ENCODE data around the gene F10.

F10 gene

DNA sequence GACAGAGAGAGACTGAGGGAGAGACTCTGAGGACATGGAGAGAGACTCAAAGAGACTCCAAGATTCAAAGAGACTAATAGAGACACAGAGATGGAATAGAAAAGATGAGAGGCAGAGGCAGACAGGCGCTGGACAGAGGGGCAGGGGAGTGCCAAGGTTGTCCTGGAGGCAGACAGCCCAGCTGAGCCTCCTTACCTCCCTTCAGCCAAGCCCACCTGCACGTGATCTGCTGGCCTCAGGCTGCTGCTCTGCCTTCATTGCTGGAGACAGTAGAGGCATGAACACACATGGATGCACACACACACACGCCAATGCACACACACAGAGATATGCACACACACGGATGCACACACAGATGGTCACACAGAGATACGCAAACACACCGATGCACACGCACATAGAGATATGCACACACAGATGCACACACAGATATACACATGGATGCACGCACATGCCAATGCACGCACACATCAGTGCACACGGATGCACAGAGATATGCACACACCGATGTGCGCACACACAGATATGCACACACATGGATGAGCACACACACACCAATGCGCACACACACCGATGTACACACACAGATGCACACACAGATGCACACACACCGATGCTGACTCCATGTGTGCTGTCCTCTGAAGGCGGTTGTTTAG is 3.3 kb upstream of the F10 start:
- no peak for DNase-seq (ENCODE audit: insufficient read length, low spot score)
- FAIRE-seq = no peak
- TF ChIP-seq, protein P1, sequence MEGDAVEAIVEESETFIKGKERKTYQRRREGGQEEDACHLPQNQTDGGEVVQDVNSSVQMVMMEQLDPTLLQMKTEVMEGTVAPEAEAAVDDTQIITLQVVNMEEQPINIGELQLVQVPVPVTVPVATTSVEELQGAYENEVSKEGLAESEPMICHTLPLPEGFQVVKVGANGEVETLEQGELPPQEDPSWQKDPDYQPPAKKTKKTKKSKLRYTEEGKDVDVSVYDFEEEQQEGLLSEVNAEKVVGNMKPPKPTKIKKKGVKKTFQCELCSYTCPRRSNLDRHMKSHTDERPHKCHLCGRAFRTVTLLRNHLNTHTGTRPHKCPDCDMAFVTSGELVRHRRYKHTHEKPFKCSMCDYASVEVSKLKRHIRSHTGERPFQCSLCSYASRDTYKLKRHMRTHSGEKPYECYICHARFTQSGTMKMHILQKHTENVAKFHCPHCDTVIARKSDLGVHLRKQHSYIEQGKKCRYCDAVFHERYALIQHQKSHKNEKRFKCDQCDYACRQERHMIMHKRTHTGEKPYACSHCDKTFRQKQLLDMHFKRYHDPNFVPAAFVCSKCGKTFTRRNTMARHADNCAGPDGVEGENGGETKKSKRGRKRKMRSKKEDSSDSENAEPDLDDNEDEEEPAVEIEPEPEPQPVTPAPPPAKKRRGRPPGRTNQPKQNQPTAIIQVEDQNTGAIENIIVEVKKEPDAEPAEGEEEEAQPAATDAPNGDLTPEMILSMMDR (IDR thresholded peaks at IDR 0.05; ENCODE audit: insufficient read depth, missing control alignments) = no peak

DNA sequence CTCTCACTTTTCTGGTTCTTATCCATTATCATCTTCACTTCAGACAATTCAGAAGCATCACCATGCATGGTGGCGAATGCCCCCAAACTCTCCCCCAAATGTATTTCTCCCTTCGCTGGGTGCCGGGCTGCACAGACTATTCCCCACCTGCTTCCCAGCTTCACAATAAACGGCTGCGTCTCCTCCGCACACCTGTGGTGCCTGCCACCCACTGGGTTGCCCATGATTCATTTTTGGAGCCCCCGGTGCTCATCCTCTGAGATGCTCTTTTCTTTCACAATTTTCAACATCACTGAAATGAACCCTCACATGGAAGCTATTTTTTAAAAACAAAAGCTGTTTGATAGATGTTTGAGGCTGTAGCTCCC is 2.8 kb upstream of the F10 start:
- TF ChIP-seq, protein P1 (IDR thresholded peaks at IDR 0.05; ENCODE audit: insufficient read depth, missing control alignments) = no peak
- no peak for DNase-seq (ENCODE audit: insufficient read length, low spot score)
- FAIRE-seq = no peak

DNA sequence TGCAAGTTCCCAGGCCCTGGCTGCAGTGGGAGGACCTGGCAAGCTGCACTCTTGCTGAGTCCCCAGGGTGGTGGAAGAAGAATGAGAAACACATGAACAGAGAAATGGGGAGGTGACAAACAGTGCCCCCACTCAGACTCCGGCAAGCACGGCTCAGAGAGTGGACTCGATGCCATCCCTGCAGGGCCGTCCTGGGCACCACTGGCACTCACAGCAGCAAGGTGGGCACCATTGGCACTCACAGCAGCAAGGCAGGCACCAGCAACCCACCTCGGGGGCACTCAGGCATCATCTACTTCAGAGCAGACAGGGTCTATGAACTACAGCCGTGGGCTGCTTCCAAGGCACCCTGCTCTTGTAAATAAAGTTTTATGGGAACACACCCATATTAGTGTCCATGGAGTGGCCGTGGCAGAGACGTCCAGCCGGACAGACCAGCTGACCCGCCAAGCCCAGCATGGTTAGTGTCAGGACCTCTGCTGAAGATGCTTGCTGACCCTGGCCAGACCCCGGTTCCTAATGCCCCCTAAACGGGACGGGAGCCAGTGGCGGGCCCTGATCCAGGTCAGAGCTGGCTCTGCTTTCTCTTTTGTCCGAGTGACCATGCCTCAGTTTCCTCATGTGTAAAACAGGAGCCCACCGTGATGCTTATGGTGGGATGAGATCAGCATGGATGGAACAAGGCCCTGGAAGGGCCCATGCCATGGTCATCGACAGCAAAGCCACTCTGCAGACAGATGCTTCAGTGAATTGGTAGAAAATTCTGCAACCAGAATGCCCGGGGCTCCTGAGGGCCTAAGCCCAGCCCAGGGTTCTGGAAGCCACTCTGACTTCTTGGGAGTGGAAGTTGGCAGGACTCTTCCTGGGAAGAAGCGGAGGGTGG is 2.1 kb upstream of the F10 start:
- FAIRE-seq (no peak), DNase-seq (ENCODE audit: insufficient read length, low spot score) (no peak)
- TF ChIP-seq, protein P1 (IDR thresholded peaks at IDR 0.05; ENCODE audit: insufficient read depth, missing control alignments) = no peak

DNA sequence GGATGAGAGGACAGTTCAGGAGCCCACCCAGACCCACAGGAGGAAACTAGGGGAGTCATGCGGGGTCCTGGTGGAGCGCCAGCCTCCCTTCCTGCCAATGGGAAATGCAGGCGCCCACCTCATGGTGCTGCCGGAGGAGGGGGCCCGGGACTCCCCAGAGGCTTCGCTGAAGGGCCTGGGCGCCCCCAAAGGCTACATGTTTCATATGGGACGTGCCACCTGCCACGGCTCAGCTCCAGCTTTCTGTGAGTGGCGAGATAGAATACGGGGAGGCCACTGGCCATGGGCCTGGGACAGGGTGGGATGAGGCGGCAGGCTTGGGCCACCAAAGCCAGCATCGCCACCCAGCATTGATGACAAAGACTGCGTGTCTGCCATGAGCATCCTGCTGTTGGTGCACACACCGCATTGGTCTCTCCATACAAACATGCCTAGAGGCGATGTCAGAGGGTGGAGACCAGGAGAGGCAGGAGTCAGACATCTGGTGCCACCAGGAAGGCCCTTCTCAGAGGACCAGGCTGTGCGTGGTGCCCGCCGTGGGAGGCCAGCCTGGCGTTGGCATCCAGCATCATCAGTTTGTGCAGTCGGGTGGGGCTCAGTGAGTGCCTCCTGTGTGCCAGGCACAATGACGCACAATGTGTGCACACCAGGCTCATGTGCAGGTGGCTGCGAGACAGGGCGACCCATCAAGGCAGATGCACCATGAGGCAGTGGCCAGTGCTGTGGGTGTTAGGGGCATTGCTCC is 1.2 kb upstream of the F10 start:
- TF ChIP-seq, protein P1 (IDR thresholded peaks at IDR 0.05; ENCODE audit: insufficient read depth, missing control alignments) = no peak
- DNase-seq (ENCODE audit: insufficient read length, low spot score) (no peak), FAIRE-seq (no peak)

DNA sequence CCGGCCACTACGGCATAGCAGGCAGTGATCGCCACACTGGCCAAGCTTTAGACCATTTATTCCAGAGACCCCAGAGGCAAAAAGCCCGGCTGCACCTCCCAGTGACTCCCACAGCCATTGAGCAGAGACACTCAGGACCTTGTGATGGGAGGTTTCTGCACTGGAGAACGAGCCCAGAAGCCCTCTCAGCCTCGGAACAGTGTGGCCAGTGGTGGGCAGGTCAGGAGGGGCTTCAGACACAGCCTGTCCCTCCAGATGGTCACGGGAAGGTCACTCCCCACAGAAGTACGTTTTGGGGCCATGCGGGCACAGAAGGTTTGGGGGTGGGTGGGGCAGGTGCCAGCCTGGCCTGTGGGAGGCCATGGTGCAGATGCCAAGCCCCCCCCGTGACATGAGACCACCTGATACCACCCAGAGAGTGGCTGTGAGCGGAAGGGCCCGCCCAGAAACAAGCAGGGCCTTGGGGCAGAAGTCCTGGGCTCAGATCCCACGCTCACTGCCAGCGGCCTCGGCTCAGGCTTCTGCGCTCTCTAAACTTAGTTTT is 599 bp upstream of the F10 start:
- DNase-seq (ENCODE audit: insufficient read length, low spot score) (no peak), FAIRE-seq (no peak)
- TF ChIP-seq, protein P1 (IDR thresholded peaks at IDR 0.05; ENCODE audit: insufficient read depth, missing control alignments) = no peak

DNA sequence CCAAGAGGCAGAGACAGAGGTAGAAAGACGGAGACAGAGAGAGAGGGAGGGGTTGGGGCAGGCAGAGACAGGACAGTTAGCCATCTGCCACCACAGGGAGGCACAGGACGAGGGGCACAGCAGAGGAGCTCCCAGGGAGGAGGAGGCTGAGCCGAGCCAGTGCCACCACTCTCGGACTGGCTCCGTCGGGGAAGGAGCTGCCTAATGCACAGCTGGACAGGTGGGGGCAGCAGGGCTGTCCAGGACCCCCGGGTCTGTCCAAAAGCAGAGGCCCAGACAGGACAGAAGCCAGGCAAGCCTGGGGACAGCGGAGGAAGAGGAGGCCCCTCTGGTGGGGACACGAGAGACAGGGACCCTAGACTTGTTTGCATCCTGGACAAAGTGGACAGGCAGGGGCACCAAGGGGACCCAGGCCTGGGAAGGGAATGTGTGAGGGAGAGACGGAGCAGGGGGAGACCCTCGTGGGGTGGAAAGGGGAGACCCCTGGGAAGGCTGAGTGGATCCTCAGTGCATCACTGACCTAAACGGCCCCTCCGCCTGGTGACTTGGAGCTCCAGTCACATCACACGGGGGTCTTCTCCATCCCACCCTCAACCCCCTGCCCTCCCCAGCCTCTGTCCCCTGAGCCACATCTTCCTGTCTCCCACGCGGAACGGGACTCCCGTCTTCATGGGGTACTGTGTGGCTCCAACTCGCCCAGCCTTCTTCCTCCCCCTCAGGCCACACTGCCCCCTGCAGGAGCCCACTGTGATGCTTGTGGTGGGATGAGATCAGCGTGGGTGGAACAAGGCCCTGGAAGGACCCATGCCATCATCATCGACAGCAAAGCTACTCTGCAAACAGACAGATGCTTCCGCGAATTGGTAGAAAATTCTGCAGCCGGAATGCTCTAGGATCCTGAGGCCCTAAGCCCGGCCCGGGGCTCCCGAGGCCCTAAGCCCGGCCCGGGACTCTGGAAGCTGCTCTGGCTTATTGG is 915 bp downstream of the F10 start:
- FAIRE-seq (no peak), DNase-seq (ENCODE audit: insufficient read length, low spot score) (no peak)
- TF ChIP-seq, protein P1 (IDR thresholded peaks at IDR 0.05; ENCODE audit: insufficient read depth, missing control alignments) = peak; percentile 16

Measured in D721Med (cell line).